Measurements from ENCODE around the gene ADAMTS12. TPM values are rescaled to one million over a fixed set of nuclear protein-coding genes. Genes with fewer than 3 reads are reported as not detected.
A peak's percentile ranks its signal among the peaks of the same experiment; 100 is the strongest.

The ADAMTS12 gene, protein sequence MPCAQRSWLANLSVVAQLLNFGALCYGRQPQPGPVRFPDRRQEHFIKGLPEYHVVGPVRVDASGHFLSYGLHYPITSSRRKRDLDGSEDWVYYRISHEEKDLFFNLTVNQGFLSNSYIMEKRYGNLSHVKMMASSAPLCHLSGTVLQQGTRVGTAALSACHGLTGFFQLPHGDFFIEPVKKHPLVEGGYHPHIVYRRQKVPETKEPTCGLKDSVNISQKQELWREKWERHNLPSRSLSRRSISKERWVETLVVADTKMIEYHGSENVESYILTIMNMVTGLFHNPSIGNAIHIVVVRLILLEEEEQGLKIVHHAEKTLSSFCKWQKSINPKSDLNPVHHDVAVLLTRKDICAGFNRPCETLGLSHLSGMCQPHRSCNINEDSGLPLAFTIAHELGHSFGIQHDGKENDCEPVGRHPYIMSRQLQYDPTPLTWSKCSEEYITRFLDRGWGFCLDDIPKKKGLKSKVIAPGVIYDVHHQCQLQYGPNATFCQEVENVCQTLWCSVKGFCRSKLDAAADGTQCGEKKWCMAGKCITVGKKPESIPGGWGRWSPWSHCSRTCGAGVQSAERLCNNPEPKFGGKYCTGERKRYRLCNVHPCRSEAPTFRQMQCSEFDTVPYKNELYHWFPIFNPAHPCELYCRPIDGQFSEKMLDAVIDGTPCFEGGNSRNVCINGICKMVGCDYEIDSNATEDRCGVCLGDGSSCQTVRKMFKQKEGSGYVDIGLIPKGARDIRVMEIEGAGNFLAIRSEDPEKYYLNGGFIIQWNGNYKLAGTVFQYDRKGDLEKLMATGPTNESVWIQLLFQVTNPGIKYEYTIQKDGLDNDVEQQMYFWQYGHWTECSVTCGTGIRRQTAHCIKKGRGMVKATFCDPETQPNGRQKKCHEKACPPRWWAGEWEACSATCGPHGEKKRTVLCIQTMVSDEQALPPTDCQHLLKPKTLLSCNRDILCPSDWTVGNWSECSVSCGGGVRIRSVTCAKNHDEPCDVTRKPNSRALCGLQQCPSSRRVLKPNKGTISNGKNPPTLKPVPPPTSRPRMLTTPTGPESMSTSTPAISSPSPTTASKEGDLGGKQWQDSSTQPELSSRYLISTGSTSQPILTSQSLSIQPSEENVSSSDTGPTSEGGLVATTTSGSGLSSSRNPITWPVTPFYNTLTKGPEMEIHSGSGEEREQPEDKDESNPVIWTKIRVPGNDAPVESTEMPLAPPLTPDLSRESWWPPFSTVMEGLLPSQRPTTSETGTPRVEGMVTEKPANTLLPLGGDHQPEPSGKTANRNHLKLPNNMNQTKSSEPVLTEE (N-terminal part only)
- total RNA-seq: 3.4 and 4.1 TPM in 2 replicates

GRCh38 chr5:33891788-33892619 lies at the start of gene ADAMTS12:
Gene ADAMTS12 (minus strand): TSS chr5:33891990. CDS start chr5:33891856, 134 bp downstream.
- H3K4me3 ChIP-seq (ENCODE audit: low read depth, low read length): peak within 1 kb of the TSS; percentile 44
- no peak for DNase-seq (ENCODE audit: low read depth)
- TF ChIP-seq, protein P1, sequence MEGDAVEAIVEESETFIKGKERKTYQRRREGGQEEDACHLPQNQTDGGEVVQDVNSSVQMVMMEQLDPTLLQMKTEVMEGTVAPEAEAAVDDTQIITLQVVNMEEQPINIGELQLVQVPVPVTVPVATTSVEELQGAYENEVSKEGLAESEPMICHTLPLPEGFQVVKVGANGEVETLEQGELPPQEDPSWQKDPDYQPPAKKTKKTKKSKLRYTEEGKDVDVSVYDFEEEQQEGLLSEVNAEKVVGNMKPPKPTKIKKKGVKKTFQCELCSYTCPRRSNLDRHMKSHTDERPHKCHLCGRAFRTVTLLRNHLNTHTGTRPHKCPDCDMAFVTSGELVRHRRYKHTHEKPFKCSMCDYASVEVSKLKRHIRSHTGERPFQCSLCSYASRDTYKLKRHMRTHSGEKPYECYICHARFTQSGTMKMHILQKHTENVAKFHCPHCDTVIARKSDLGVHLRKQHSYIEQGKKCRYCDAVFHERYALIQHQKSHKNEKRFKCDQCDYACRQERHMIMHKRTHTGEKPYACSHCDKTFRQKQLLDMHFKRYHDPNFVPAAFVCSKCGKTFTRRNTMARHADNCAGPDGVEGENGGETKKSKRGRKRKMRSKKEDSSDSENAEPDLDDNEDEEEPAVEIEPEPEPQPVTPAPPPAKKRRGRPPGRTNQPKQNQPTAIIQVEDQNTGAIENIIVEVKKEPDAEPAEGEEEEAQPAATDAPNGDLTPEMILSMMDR (IDR thresholded peaks at IDR 0.05; ENCODE audit: insufficient read depth, low read length, poor library complexity, severe bottlenecking): no peak
- H3K36me3 ChIP-seq (ENCODE audit: control insufficient read depth, insufficient read depth, low read length): no peaks in the 10 kb centered on the region
- no peaks in the 10 kb centered on the region for H3K27me3 ChIP-seq (ENCODE audit: control insufficient read depth, insufficient read depth, low read length)

DNA sequence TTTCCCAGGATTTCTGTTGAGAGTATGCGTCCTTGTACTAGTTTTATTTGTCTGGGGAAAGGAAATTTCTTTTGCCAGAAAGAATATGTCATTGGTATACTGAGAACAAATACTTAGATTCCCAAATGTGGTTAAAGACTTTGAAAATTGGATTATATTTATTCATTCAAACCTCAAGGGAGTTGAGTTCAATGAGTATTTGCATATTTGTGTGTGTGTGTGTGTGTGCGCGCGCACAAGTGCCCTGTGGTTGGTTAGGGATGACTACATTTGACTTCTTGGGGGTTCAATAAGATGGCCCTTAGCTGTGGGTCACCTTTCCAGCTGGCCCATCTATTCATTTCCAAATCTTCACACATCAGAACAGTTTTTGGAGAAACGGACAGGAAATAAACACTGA lies 49.3 kb upstream of the ADAMTS12 start:
- no peak for DNase-seq (ENCODE audit: low read depth)
- no peak overlapping the region for H3K4me3 ChIP-seq (ENCODE audit: low read depth, low read length)
- H3K27me3 ChIP-seq (ENCODE audit: control insufficient read depth, insufficient read depth, low read length): peaks cover 44% of the 10 kb centered on the region

DNA sequence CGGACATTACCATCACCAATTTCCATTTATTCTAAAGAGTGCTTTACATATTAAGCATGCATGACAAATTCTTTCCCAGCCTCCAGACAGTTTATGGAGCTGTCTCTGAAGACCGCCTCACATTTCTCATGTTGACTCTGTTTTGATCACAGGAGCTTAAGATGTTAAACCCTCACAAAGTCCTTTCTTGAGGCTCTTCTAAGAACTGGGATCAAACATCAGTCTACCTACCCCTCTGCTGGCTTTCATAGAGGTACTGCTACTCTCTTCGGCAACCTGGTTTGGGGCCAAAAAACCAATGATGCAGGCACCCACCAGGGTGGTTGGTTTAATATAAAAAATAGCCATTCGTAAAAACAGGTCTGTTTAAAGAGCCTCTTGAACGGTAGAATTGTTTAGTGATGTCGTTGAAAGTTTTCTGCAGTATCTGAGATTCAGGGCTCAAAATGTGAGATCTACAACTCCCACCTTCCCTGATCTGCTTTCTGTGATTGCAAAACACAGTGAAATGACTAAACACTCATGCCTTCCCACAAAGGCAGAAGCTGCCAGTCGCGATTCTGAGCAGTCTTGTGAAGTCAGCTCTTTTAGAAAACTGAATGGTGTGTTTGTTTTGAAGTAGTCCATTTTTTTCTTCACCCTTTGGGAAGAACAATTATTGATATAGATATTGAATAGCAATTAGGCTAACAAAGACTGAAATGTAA lies 47.9 kb upstream of the ADAMTS12 start:
- Histone ChIP-seq H3K27me3 (ENCODE audit: control insufficient read depth, insufficient read depth, low read length) (peaks cover 45% of the 10 kb centered on the region), H3K4me3 (ENCODE audit: low read depth, low read length) (no peak overlapping the region), H3K36me3 (ENCODE audit: control insufficient read depth, insufficient read depth, low read length) (no peaks in the 10 kb centered on the region)
- no peak for DNase-seq (ENCODE audit: low read depth)
- TF ChIP-seq, protein P1 (IDR thresholded peaks at IDR 0.05; ENCODE audit: insufficient read depth, low read length, poor library complexity, severe bottlenecking): no peak

More for the DNA sequence above, 49.3 kb upstream of the ADAMTS12 start:
- H3K36me3 ChIP-seq (ENCODE audit: control insufficient read depth, insufficient read depth, low read length): no peaks in the 10 kb centered on the region
- TF ChIP-seq, protein P1 (IDR thresholded peaks at IDR 0.05; ENCODE audit: insufficient read depth, low read length, poor library complexity, severe bottlenecking): no peak

GRCh38 chr5:33938881-33939280 lies 47.1 kb upstream of the ADAMTS12 start:
- no peak for DNase-seq (ENCODE audit: low read depth)
- TF ChIP-seq, protein P1 (IDR thresholded peaks at IDR 0.05; ENCODE audit: insufficient read depth, low read length, poor library complexity, severe bottlenecking): no peak
- Histone ChIP-seq H3K4me3 (ENCODE audit: low read depth, low read length) (no peak overlapping the region), H3K27me3 (ENCODE audit: control insufficient read depth, insufficient read depth, low read length) (peaks cover 42% of the 10 kb centered on the region), H3K36me3 (ENCODE audit: control insufficient read depth, insufficient read depth, low read length) (no peaks in the 10 kb centered on the region)
